SJCRH30 (cell line): Measurements from ENCODE around the gene YY2. TPM values are rescaled to one million over a fixed set of nuclear protein-coding genes. Genes with fewer than 3 reads are reported as not detected.

Source experiments
- DNase-seq, 2 experiments: peaks; one replicate each; pipeline ENCODE4 v3.0.0-alpha.2; 2015 to 2020
- H3K27ac ChIP-seq: fragments of 250-450 bp; sonication (Bioruptor Pico); 2 replicates; pipeline ENCODE4 v1.5.1; 2020; ENCODE audit warnings: mild to moderate bottlenecking, moderate library complexity
- H3K27me3 ChIP-seq: fragments of 250-450 bp; sonication (Bioruptor Pico); 2 replicates; pipeline ENCODE4 v1.5.1; 2020; ENCODE audit warnings: mild to moderate bottlenecking, moderate library complexity
- H3K36me3 ChIP-seq: fragments of 250-450 bp; sonication (Bioruptor Pico); 2 replicates; pipeline ENCODE4 v1.5.1; 2020; ENCODE audit warnings: mild to moderate bottlenecking, moderate library complexity
- H3K4me1 ChIP-seq: fragments of 250-450 bp; sonication (Bioruptor Pico); 2 replicates; pipeline ENCODE4 v1.5.1; 2020; ENCODE audit warnings: mild to moderate bottlenecking, moderate library complexity
- H3K4me3 ChIP-seq: fragments of 250-450 bp; sonication (Bioruptor Pico); 2 replicates; pipeline ENCODE4 v1.5.1; 2020; ENCODE audit warnings: mild to moderate bottlenecking, moderate library complexity
- H3K9me3 ChIP-seq: fragments of 250-450 bp; sonication (Bioruptor Pico); replicated peaks from 2 replicates; pipeline ENCODE4 v1.5.1; 2020; ENCODE audit warnings: mild to moderate bottlenecking, moderate library complexity
- total RNA-seq: library from RNA; depleted of rRNA; stranded (reverse); fragments of >200 nt; shearing (Covaris generic); gene quantifications from 2 replicates; pipeline ENCODE4 v1.2.3, GENCODE V29; 2014; rRNA removed

The YY2 gene
- total RNA-seq, 1 experiment from 2014 or later, result 3.4 TPM

DNA sequence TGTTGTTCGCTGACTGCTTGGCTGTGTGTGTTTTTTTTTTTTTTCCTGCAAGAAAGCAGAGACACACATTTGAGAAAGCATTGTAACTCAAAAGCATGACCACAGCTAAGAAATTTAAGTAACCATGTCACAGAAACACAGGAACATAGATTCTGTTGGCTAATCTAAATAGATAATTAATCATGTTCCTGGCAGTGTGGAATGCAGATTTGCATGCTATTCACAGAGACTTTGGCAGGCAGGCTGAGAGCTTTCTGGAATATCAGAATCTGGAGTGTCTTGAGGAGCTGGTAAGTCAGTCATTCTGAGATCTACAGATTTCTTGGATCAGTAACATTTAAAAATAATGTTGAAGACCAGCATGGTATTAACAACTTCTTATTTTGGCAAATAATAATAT, 51.5 kb downstream of the YY2 start:
- no peak overlapping the region for H3K4me3 ChIP-seq
- no peaks in the 10 kb centered on the region for H3K36me3 ChIP-seq
- H3K27me3 ChIP-seq, result no peaks in the 10 kb centered on the region
- peaks cover 35% of the 10 kb centered on the region for H3K4me1 ChIP-seq
- DNase-seq, result peak in 1 of 2 experiments; percentile 25
- peak overlapping the region; percentile 9; the same call in 1 of the 2 replicates for H3K27ac ChIP-seq
- H3K9me3 ChIP-seq, result 0 out of 2 replicates have a peak, but pooled peaks cover 3% of the 10 kb centered on the region

Other genes starting within 250 kb of the YY2 start
- 0.03 TPM in 1 of 2 replicates, not detected in the other for gene KLHL34, start 197.7 kb upstream of the YY2 start, total RNA-seq
- 13.1 and 16.8 TPM in 2 replicates for gene SMPX, start 97.9 kb upstream of the YY2 start, total RNA-seq
- 14.0 and 14.6 TPM in 2 replicates for gene MBTPS2, start 16.4 kb upstream of the YY2 start, total RNA-seq
- 183 and 196 TPM in 2 replicates for gene SMS, start 84.7 kb downstream of the YY2 start, total RNA-seq
- 0.73 and 1.1 TPM in 2 replicates for gene PHEX, start 176.3 kb downstream of the YY2 start, total RNA-seq